Body of pancreas (tissue), 4 donors: ENCODE measurements around the gene TRPV6. TPM values are rescaled to one million over a fixed set of nuclear protein-coding genes. Genes with fewer than 3 reads are reported as not detected.

ENCODE experiments used
- ATAC-seq: fragments of 150-250 bp; one replicate; pipeline ENCODE4 v1.9.1; 2016
- DNase-seq, 4 donors: peaks; one replicate each; pipeline ENCODE4 v3.0.0-alpha.2; 2019
- H3K27ac ChIP-seq, 4 donors: fragments of 200-600 bp; sonication (generic); 1 replicate in 3 of 4; 2 replicates in 1 of 4; pipeline versions ENCODE4 v1.5.1 to v1.6.1; 2016 to 2019; ENCODE audit warnings: mild to moderate bottlenecking in 1 of 4, mixed read lengths in 1 of 4, moderate library complexity in 1 of 4
- H3K27me3 ChIP-seq, 2 donors: fragments of 200-600 bp; sonication (generic); one replicate each; pipeline ENCODE4 v1.6.0; 2016; ENCODE audit warnings: mild to moderate bottlenecking in 1 of 2
- H3K36me3 ChIP-seq, 2 donors: fragments of 200-600 bp; sonication (generic); replicated peaks in 1 of 2; 2 replicates each; pipeline ENCODE4 v1.5.1; 2016; ENCODE audit warnings: low read depth in 2 of 2; ENCODE audit not compliant: insufficient read depth in 1 of 2
- H3K4me1 ChIP-seq: fragments of 200-600 bp; sonication (generic); one replicate; pipeline ENCODE4 v1.6.0; 2016
- H3K4me3 ChIP-seq, 2 donors: fragments of 200-600 bp; sonication (generic); 1 replicate in 1 of 2; 2 replicates in 1 of 2; pipeline ENCODE4 v1.5.1; 2016 to 2019
- H3K9me3 ChIP-seq, 3 donors: fragments of 200-600 bp; sonication (generic); 1 replicate in 2 of 3; 2 replicates in 1 of 3; pipeline ENCODE4 v1.5.1; 2016
- POLR2A ChIP-seq, 3 donors: fragments of 450-650 bp; IDR thresholded peaks; one replicate each; pipeline ENCODE4 v1.6.1; 2016; ENCODE audit warnings: antibody characterized with exemption in 3 of 3, mild to moderate bottlenecking in 2 of 3
- WGBS, 2 donors: methylation state at CpG; one replicate each; pipeline ENCODE4 v1.1.5; 2017; 5-methylcytosine and 5-hydroxymethylcytosine counted together
- intact Hi-C: fragments of 100-400 bp; cut with DNase I; formaldehyde crosslinking; loops from one replicate; pipeline ENCODE4 v1.15.1; 2023
- total RNA-seq, 2 donors: library from RNA; depleted of rRNA; stranded (reverse); fragments of >200 nt; gene quantifications; one replicate each; pipeline ENCODE4 v1.1.0, GENCODE V29; 2016
- TF ChIP-seq, protein P1 (sequence below), 7 experiments: fragments of 450-650 bp in 4 of 7; fragments of 200-600 bp in 3 of 7; sonication (generic) in 3 of 7; IDR thresholded peaks; one replicate each; pipeline ENCODE4 v1.5.1; 2016 to 2019; ENCODE audit warnings: antibody characterized with exemption in 7 of 7

Gene TRPV6
- total RNA-seq, 2 donors from 2014 or later: 61.7 to 110 TPM

GRCh38 chr7:142916508-142916907 is 31.0 kb upstream of the TRPV6 start:
- Histone ChIP-seq H3K27ac (no peak overlapping the region), H3K36me3 (no peaks in the 10 kb centered on the region), H3K27me3 (no peaks in the 10 kb centered on the region), H3K9me3 (no peaks in the 10 kb centered on the region), H3K4me1 (peaks cover 22% of the 10 kb centered on the region), H3K4me3 (no peak overlapping the region)
- TF ChIP-seq POLR2A (IDR thresholded peaks at IDR 0.05): no peak
- TF ChIP-seq, protein P1, sequence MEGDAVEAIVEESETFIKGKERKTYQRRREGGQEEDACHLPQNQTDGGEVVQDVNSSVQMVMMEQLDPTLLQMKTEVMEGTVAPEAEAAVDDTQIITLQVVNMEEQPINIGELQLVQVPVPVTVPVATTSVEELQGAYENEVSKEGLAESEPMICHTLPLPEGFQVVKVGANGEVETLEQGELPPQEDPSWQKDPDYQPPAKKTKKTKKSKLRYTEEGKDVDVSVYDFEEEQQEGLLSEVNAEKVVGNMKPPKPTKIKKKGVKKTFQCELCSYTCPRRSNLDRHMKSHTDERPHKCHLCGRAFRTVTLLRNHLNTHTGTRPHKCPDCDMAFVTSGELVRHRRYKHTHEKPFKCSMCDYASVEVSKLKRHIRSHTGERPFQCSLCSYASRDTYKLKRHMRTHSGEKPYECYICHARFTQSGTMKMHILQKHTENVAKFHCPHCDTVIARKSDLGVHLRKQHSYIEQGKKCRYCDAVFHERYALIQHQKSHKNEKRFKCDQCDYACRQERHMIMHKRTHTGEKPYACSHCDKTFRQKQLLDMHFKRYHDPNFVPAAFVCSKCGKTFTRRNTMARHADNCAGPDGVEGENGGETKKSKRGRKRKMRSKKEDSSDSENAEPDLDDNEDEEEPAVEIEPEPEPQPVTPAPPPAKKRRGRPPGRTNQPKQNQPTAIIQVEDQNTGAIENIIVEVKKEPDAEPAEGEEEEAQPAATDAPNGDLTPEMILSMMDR (IDR thresholded peaks at IDR 0.05): no peak
- DNase-seq: no peak
- intact Hi-C loops: no loop called here
- no peak for ATAC-seq
- WGBS, 2 donors: 37 to 50% methylated on average over 2 of the region's 2 CpGs

DNA sequence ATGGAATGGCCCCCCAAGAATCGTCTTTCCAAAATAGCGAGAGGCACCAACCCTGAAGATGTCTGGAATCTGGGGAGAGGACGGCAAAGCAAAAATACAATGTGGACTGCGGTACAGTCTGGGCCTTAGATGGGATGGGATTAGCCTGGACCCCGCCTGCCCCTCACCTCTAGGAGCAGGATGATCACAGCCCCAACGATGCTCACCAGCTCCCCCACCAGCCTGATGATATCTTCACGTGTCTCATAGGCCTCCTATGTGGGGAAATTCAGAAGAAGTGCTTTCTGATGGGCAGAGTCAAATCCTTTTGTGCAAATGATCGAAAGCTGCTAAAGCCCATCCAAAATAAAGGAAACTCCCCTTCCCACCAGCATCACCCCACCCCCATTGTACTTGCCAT is 29.8 kb upstream of the TRPV6 start:
- Histone ChIP-seq H3K27me3 (no peaks in the 10 kb centered on the region), H3K4me3 (no peak overlapping the region), H3K36me3 (no peaks in the 10 kb centered on the region), H3K4me1 (peaks cover 34% of the 10 kb centered on the region), H3K27ac (no peak overlapping the region), H3K9me3 (no peaks in the 10 kb centered on the region)
- TF ChIP-seq POLR2A (IDR thresholded peaks at IDR 0.05): no peak
- TF ChIP-seq, protein P1 (IDR thresholded peaks at IDR 0.05): no peak
- DNase-seq: no peak
- whole genome bisulfite sequencing, 2 donors: 87 to 89% methylated on average over 8 of the region's 8 CpGs
- no peak for ATAC-seq
- intact Hi-C loops: no loop called here

DNA sequence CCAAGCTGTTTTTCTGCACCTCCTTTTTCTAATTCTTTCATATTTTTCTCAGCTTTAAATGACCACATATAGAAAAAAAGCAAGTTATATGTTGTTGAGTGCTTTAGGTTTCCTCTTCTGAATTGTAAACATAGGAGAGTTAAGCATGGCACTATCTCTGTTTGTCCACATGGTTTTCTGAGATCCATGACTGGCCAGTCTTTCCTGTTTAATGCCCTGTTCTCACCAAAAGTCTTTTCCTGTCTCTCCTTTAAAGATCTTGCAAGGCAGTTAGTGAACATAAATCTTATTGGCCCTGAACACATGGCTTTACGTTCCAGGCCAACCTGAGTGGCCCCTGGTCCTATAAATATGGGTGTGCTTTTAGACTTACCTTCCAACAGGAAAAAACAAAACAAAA is 28.6 kb upstream of the TRPV6 start:
- no peaks in the 10 kb centered on the region for H3K36me3 ChIP-seq

DNA sequence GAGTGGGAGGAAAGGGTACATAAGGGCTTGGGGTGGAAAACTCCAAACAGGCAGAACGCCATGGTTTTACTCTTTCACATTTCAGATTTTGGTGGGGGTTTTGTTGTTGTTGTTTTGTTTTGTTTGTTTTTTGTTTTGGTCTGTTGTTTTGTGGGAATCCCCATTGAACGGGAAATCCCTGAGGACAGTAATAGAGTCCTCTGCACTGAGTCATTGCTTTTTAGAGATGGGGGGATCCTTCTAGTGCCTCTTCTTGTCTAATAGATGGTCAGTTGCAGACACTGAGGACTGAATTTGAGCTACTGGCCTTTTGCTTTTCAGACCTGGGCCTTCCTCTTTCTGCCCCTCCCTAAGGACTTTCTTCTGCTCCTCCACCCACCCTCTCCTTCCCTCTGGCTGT is 28.0 kb upstream of the TRPV6 start:
- intact Hi-C loops: no loop called here
- no peak overlapping the region for H3K4me3 ChIP-seq
- no peaks in the 10 kb centered on the region for H3K9me3 ChIP-seq
- no peak for DNase-seq
- peaks cover 51% of the 10 kb centered on the region for H3K4me1 ChIP-seq
- H3K27me3 ChIP-seq: no peaks in the 10 kb centered on the region
- no peaks in the 10 kb centered on the region for H3K36me3 ChIP-seq
- H3K27ac ChIP-seq: peak overlapping the region in 2 of 4 donors; percentile 29 to 35
- WGBS, 2 donors: 70 to 82% methylated on average over 2 of the region's 2 CpGs
- ATAC-seq: no peak
- TF ChIP-seq, protein P1 (IDR thresholded peaks at IDR 0.05): no peak
- no peak for TF ChIP-seq POLR2A (IDR thresholded peaks at IDR 0.05)

More for the DNA sequence above, 28.6 kb upstream of the TRPV6 start:
- no peak for ATAC-seq
- H3K27ac ChIP-seq: no peak overlapping the region
- no peak overlapping the region for H3K4me3 ChIP-seq
- DNase-seq: no peak
- WGBS, 2 donors: 59 to 73% methylated on average over 1 of the region's 1 CpG
- intact Hi-C loops: no loop called here
- no peak for TF ChIP-seq POLR2A (IDR thresholded peaks at IDR 0.05)
- TF ChIP-seq, protein P1 (IDR thresholded peaks at IDR 0.05): no peak
- H3K9me3 ChIP-seq: no peaks in the 10 kb centered on the region
- H3K27me3 ChIP-seq: no peaks in the 10 kb centered on the region
- peaks cover 46% of the 10 kb centered on the region for H3K4me1 ChIP-seq

DNA sequence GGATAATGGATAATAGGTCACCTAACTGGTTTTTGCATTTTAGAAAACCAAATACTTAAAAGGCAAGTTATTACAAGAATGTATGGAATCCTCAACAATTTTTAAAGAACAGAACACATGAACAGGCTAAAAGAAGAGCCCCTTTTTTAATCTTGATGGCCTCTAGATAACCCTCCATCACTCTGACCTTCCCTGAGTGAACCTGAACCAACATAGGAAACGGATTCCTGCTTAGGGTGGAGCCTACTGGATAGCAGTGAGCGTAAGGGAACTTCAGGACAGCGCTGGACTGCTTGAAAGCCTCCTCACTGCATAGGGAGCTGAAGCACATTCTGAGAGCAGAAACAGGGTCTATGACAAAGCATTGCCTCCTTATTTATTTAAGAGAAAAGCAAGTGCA is 27.5 kb upstream of the TRPV6 start:
- Histone ChIP-seq H3K27me3 (no peaks in the 10 kb centered on the region), H3K9me3 (no peaks in the 10 kb centered on the region), H3K4me1 (peaks cover 56% of the 10 kb centered on the region), H3K36me3 (no peaks in the 10 kb centered on the region), H3K27ac (peak overlapping the region in 2 of 4 donors; percentile 29 to 35), H3K4me3 (no peak overlapping the region)
- intact Hi-C loops: no loop called here
- WGBS, 2 donors: 37 to 55% methylated on average over 3 of the region's 3 CpGs
- ATAC-seq: no peak
- no peak for TF ChIP-seq POLR2A (IDR thresholded peaks at IDR 0.05)
- TF ChIP-seq, protein P1 (IDR thresholded peaks at IDR 0.05): no peak
- DNase-seq: no peak
